Measurements from ENCODE around the gene MGLL. TPM values are rescaled to one million over a fixed set of nuclear protein-coding genes. Genes with fewer than 3 reads are reported as not detected.

MGLL gene
- total RNA-seq, 1 donor from 2014 or later: 61.0 TPM

DNA sequence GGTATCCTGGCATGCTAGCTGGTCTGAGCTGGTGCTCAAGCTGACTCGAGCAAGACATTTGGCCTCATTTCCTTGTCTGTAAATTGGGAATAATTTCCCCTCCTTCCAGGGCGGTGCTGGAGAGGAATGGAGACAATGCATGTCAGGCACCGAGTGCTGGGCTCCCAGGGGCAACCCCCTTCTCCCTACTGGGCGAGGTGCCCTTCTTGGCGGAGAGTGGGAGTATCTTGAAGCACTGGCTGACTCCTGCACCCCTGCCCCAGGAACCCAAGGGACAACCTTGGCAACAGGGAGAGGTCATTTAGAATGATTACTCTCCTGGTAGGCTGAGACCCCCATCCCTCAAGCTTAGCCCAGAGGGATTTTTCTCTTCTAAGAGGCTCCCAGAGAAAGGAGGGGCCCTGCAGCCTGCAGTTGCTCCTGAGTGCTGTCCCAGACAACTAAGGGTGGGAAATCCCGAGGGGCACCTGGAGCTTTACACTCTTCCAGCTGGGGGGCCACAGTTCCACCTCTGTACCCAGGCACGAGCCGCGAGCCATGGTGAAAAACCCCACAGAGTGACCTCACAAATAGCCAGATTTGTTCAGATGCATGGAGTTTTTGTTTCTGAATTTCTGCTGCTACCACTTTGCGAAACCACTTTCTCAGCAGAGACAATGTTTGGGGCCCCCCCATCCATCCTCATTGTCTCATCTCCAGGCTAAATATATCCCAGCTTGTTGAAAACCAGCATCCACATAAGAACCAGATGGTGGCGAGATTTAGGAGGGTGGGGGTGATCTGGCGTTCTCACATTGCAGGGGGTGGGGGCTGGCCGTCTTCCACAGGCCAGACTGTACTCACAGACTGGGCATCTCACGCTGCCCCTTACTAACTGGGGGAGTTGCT is 104.7 kb downstream of the MGLL start:
- no peaks in the 10 kb centered on the region for H3K27me3 Mint-ChIP-seq (ENCODE audit: low read depth)
- H3K9me3 Mint-ChIP-seq (ENCODE audit: low read depth): no peaks in the 10 kb centered on the region

DNA sequence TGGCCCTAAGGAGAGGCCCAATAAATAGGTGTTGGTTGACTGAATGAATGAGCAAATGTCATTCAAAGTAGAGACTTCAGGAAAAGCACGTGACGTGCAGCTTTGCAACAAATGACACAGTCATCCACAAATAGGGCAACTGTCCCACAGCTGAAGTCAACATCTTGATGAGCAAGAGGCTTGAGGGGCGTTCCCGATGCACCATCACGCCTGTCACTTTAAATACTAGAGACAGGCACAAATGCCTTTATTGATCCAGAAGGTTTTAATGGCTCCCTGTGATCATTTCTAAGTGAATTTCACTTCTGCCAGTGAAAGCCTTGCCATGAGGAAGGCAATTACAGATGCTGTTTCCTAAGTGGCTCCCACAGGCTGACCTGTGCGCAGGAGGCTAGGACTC is 105.9 kb downstream of the MGLL start:
- no peaks in the 10 kb centered on the region for H3K27me3 Mint-ChIP-seq (ENCODE audit: low read depth)
- no peak overlapping the region for H3K27ac Mint-ChIP-seq (ENCODE audit: unreplicated experiment)
- no peak overlapping the region for H3K4me3 Mint-ChIP-seq (ENCODE audit: unreplicated experiment)
- no peaks in the 10 kb centered on the region for H3K9me3 Mint-ChIP-seq (ENCODE audit: low read depth)
- TF ChIP-seq, protein P1, sequence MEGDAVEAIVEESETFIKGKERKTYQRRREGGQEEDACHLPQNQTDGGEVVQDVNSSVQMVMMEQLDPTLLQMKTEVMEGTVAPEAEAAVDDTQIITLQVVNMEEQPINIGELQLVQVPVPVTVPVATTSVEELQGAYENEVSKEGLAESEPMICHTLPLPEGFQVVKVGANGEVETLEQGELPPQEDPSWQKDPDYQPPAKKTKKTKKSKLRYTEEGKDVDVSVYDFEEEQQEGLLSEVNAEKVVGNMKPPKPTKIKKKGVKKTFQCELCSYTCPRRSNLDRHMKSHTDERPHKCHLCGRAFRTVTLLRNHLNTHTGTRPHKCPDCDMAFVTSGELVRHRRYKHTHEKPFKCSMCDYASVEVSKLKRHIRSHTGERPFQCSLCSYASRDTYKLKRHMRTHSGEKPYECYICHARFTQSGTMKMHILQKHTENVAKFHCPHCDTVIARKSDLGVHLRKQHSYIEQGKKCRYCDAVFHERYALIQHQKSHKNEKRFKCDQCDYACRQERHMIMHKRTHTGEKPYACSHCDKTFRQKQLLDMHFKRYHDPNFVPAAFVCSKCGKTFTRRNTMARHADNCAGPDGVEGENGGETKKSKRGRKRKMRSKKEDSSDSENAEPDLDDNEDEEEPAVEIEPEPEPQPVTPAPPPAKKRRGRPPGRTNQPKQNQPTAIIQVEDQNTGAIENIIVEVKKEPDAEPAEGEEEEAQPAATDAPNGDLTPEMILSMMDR (IDR thresholded peaks at IDR 0.05): no peak
- peaks cover 13% of the 10 kb centered on the region for H3K36me3 Mint-ChIP-seq (ENCODE audit: low read depth)
- DNase-seq (ENCODE audit: low spot score): no peak
- H3K4me1 Mint-ChIP-seq (ENCODE audit: low read depth): peaks cover 17% of the 10 kb centered on the region

More for the DNA sequence above, 104.7 kb downstream of the MGLL start:
- no peak overlapping the region for H3K4me3 Mint-ChIP-seq (ENCODE audit: unreplicated experiment)
- peaks cover 13% of the 10 kb centered on the region for H3K36me3 Mint-ChIP-seq (ENCODE audit: low read depth)
- peaks cover 19% of the 10 kb centered on the region for H3K4me1 Mint-ChIP-seq (ENCODE audit: low read depth)
- TF ChIP-seq, protein P1 (IDR thresholded peaks at IDR 0.05): no peak
- DNase-seq (ENCODE audit: low spot score): no peak
- H3K27ac Mint-ChIP-seq (ENCODE audit: unreplicated experiment): no peak overlapping the region

- Mint-ChIP-seq H3K9me3 (ENCODE audit: low read depth) (no peaks in the 10 kb centered on the region), H3K36me3 (ENCODE audit: low read depth) (peaks cover 9% of the 10 kb centered on the region)
These were observed 106.8 kb downstream of the MGLL start for GRCh38 chr3:127715532-127715931.

GRCh38 chr3:127714866-127715265 is 107.4 kb downstream of the MGLL start:
- no peak overlapping the region for H3K4me3 Mint-ChIP-seq (ENCODE audit: unreplicated experiment)
- H3K4me1 Mint-ChIP-seq (ENCODE audit: low read depth): peaks cover 20% of the 10 kb centered on the region
- DNase-seq (ENCODE audit: low spot score): no peak
- peaks cover 6% of the 10 kb centered on the region for H3K36me3 Mint-ChIP-seq (ENCODE audit: low read depth)
- TF ChIP-seq, protein P1 (IDR thresholded peaks at IDR 0.05): no peak
- H3K9me3 Mint-ChIP-seq (ENCODE audit: low read depth): no peaks in the 10 kb centered on the region
- no peak overlapping the region for H3K27ac Mint-ChIP-seq (ENCODE audit: unreplicated experiment)
- no peaks in the 10 kb centered on the region for H3K27me3 Mint-ChIP-seq (ENCODE audit: low read depth)

More at GRCh38 chr3:127715532-127715931, 106.8 kb downstream of the MGLL start:
- Mint-ChIP-seq H3K4me1 (ENCODE audit: low read depth) (peaks cover 19% of the 10 kb centered on the region), H3K27ac (ENCODE audit: unreplicated experiment) (no peak overlapping the region), H3K27me3 (ENCODE audit: low read depth) (no peaks in the 10 kb centered on the region), H3K4me3 (ENCODE audit: unreplicated experiment) (no peak overlapping the region)
- TF ChIP-seq, protein P1 (IDR thresholded peaks at IDR 0.05): no peak
- DNase-seq (ENCODE audit: low spot score): no peak

GRCh38 chr3:127714125-127714571 is 108.2 kb downstream of the MGLL start:
- Mint-ChIP-seq H3K36me3 (ENCODE audit: low read depth) (peaks cover 6% of the 10 kb centered on the region), H3K9me3 (ENCODE audit: low read depth) (no peaks in the 10 kb centered on the region)
- TF ChIP-seq, protein P1 (IDR thresholded peaks at IDR 0.05): no peak

More at GRCh38 chr3:127714125-127714571, 108.2 kb downstream of the MGLL start:
- no peak for DNase-seq (ENCODE audit: low spot score)
- Mint-ChIP-seq H3K4me3 (ENCODE audit: unreplicated experiment) (no peak overlapping the region), H3K4me1 (ENCODE audit: low read depth) (peaks cover 20% of the 10 kb centered on the region), H3K27me3 (ENCODE audit: low read depth) (no peaks in the 10 kb centered on the region), H3K27ac (ENCODE audit: unreplicated experiment) (no peak overlapping the region)
